Common myeloid progenitor, CD34-positive (primary cell): Measurements from ENCODE around the gene NDP.

ENCODE experiments used
- CTCF ChIA-PET: fragments of 350-600 bp; sonication (Branson Sonifier 250); formaldehyde crosslinking; loops from one replicate; lab custom pipeline; 2021; ENCODE audit warnings: antibody characterized with exemption; lab: Charles Lee
- POLR2A ChIA-PET: fragments of 350-600 bp; sonication (Branson Sonifier 250); formaldehyde crosslinking; loops from one replicate; lab custom pipeline; 2021; ENCODE audit warnings: antibody characterized with exemption; lab: Charles Lee
- DNase-seq, 3 donors: peaks; one replicate each; pipeline versions ENCODE4 v3.0.0 to v3.0.0-alpha.2; 2013
- H3K27ac ChIP-seq, 2 experiments: 1 replicate in 1 of 2; 2 replicates in 1 of 2; pipeline ENCODE4 v1.7.0; 2013; ENCODE audit warnings: inconsistent platforms in 2 of 2, low read length in 2 of 2, mild to moderate bottlenecking in 2 of 2, low read depth in 1 of 2, moderate library complexity in 1 of 2; ENCODE audit not compliant: severe bottlenecking in 2 of 2, insufficient read depth in 1 of 2, poor library complexity in 1 of 2
- H3K27me3 ChIP-seq, 5 experiments: replicated peaks in 2 of 5; 1 replicate in 3 of 5; 2 replicates in 2 of 5; pipeline versions ENCODE4 v1.6.1 to v1.7.0; 2013; ENCODE audit warnings: low read length in 4 of 5, mild to moderate bottlenecking in 2 of 5, moderate library complexity in 2 of 5, inconsistent platforms in 1 of 5; ENCODE audit not compliant: insufficient read depth in 5 of 5, control insufficient read depth in 4 of 5
- H3K36me3 ChIP-seq, 4 experiments: 1 replicate in 2 of 4; 2 replicates in 2 of 4; pipeline versions ENCODE4 v1.6.1 to v1.7.0; 2013; ENCODE audit warnings: low read length in 3 of 4, control low read depth in 1 of 4, mild to moderate bottlenecking in 1 of 4; ENCODE audit not compliant: control insufficient read depth in 4 of 4, insufficient read depth in 4 of 4
- H3K4me1 ChIP-seq, 4 experiments: 1 replicate in 3 of 4; 2 replicates in 1 of 4; pipeline versions ENCODE4 v1.6.1 to v1.7.1; 2013; ENCODE audit warnings: low read length in 3 of 4, mild to moderate bottlenecking in 3 of 4, control low read depth in 1 of 4, inconsistent platforms in 1 of 4, moderate library complexity in 1 of 4; ENCODE audit not compliant: control insufficient read depth in 4 of 4, insufficient read depth in 4 of 4; ENCODE audit errors: control extremely low read depth in 1 of 4
- H3K4me3 ChIP-seq, 7 experiments: 1 replicate in 4 of 7; 2 replicates in 3 of 7; pipeline versions ENCODE4 v1.5.1 to v1.7.0; 2013; ENCODE audit warnings: mild to moderate bottlenecking in 7 of 7, low read length in 6 of 7, moderate library complexity in 6 of 7, inconsistent platforms in 2 of 7, low read depth in 2 of 7, control low read depth in 1 of 7; ENCODE audit not compliant: insufficient read depth in 4 of 7, control insufficient read depth in 1 of 7; ENCODE audit errors: extremely low read depth in 1 of 7
- H3K9me3 ChIP-seq, 5 experiments: 1 replicate in 4 of 5; 2 replicates in 1 of 5; pipeline versions ENCODE4 v1.6.1 to v1.7.1; 2013; ENCODE audit warnings: low read length in 4 of 5, mild to moderate bottlenecking in 2 of 5, inconsistent platforms in 1 of 5, low read depth in 1 of 5, moderate library complexity in 1 of 5; ENCODE audit not compliant: control insufficient read depth in 4 of 5, insufficient read depth in 2 of 5; ENCODE audit errors: control extremely low read depth in 1 of 5
- WGBS: methylation state at CpG from one replicate; pipeline ENCODE4 v1.1.5; 2013; ENCODE audit not compliant: insufficient coverage; 5-methylcytosine and 5-hydroxymethylcytosine counted together

The NDP gene

GRCh38 chrX:43962636-43963035, 10.6 kb downstream of the NDP start:
- Histone ChIP-seq H3K4me1 (no peaks in the 10 kb centered on the region), H3K4me3 (no peak overlapping the region), H3K9me3 (no peaks in the 10 kb centered on the region), H3K36me3 (no peaks in the 10 kb centered on the region), H3K27ac (no peak overlapping the region), H3K27me3 (peaks cover 0 to 18% (median 0%) of the 10 kb centered on the region in 5 experiments)
- no peak for DNase-seq
- CTCF ChIA-PET = interaction anchor here (1.0 to 3.5 kb wide), 2 partner anchors 12 to 63 kb away, joined by 7 to 11 read pairs; no protein-coding TSS in a partner anchor
- POLR2A ChIA-PET = no interaction called here
- 86% methylated on average over 8 of the region's 9 CpGs for WGBS

GRCh38 chrX:43961699-43962098, 11.5 kb downstream of the NDP start:
- no CpG with 5 or more reads among the region's 2 CpGs for WGBS
- peak in 1 of 3 donors; percentile 22 for DNase-seq
- Histone ChIP-seq H3K9me3 (no peaks in the 10 kb centered on the region), H3K27ac (no peak overlapping the region), H3K27me3 (peaks cover 0 to 18% (median 0%) of the 10 kb centered on the region in 5 experiments), H3K4me3 (no peak overlapping the region), H3K36me3 (no peaks in the 10 kb centered on the region), H3K4me1 (no peaks in the 10 kb centered on the region)
- CTCF ChIA-PET = interaction anchor here (0.8 to 3.5 kb wide), 3 partner anchors 61 to 282 kb away, joined by 3 to 11 read pairs (median 5); no protein-coding TSS in a partner anchor
- POLR2A ChIA-PET = no interaction called here

GRCh38 chrX:43958529-43958928, 14.7 kb downstream of the NDP start:
- WGBS = no CpG with 5 or more reads among the region's 6 CpGs
- no peaks in the 10 kb centered on the region for H3K36me3 ChIP-seq
- no peaks in the 10 kb centered on the region for H3K4me1 ChIP-seq
- ChIA-PET CTCF (interaction anchor here (0.6 to 2.3 kb wide), 16 partner anchors 9 to 391 kb away, joined by 3 to 19 read pairs (median 3); no protein-coding TSS in a partner anchor), POLR2A (no interaction called here)
- H3K27me3 ChIP-seq = peaks cover 0 to 6% (median 0%) of the 10 kb centered on the region in 5 experiments
- H3K27ac ChIP-seq = no peak overlapping the region
- no peak overlapping the region for H3K4me3 ChIP-seq
- DNase-seq = peak; percentile 74 to 87 (median 82)
- H3K9me3 ChIP-seq = no peaks in the 10 kb centered on the region

GRCh38 chrX:43956034-43956433, 17.2 kb downstream of the NDP start:
- Histone ChIP-seq H3K27me3 (peaks cover 0 to 6% (median 0%) of the 10 kb centered on the region in 5 experiments), H3K4me3 (no peak overlapping the region), H3K9me3 (no peaks in the 10 kb centered on the region), H3K27ac (no peak overlapping the region), H3K4me1 (no peaks in the 10 kb centered on the region), H3K36me3 (no peaks in the 10 kb centered on the region)
- POLR2A ChIA-PET = no interaction called here
- DNase-seq = no peak
- CTCF ChIA-PET = no interaction called here

GRCh38 chrX:43953218-43953617, 20.0 kb downstream of the NDP start:
- ChIA-PET POLR2A (no interaction called here), CTCF (no interaction called here)
- no peak overlapping the region for H3K4me3 ChIP-seq
- DNase-seq = no peak
- no peak overlapping the region for H3K27ac ChIP-seq
- H3K27me3 ChIP-seq = peaks cover 0 to 14% (median 0%) of the 10 kb centered on the region in 5 experiments
- H3K4me1 ChIP-seq = peaks cover 0 to 2% (median 0%) of the 10 kb centered on the region in 4 experiments
- WGBS = 78% methylated on average over 2 of the region's 3 CpGs
- H3K36me3 ChIP-seq = no peaks in the 10 kb centered on the region
- H3K9me3 ChIP-seq = no peaks in the 10 kb centered on the region

GRCh38 chrX:43949669-43950068, 23.5 kb downstream of the NDP start:
- no peak overlapping the region for H3K27ac ChIP-seq
- ChIA-PET POLR2A (no interaction called here), CTCF (interaction anchor here (0.7 to 1.8 kb wide), 3 partner anchors 9 to 295 kb away, joined by 4 to 7 read pairs (median 6); no protein-coding TSS in a partner anchor)
- DNase-seq = peak; percentile 23 to 56 (median 50)
- no peak overlapping the region for H3K4me3 ChIP-seq
- H3K4me1 ChIP-seq = peaks cover 0 to 2% (median 0%) of the 10 kb centered on the region in 4 experiments
- H3K27me3 ChIP-seq = peaks cover 0 to 20% (median 0%) of the 10 kb centered on the region in 5 experiments
- H3K9me3 ChIP-seq = no peaks in the 10 kb centered on the region
- 4% methylated on average over 14 of the region's 15 CpGs for WGBS
- H3K36me3 ChIP-seq = no peaks in the 10 kb centered on the region

- no peak for DNase-seq
- ChIA-PET POLR2A (no interaction called here), CTCF (interaction anchor here (1.0 kb wide), 1 partner anchor 8 kb away, joined by 6 read pairs; no protein-coding TSS in a partner anchor)
- Histone ChIP-seq H3K4me3 (no peak overlapping the region), H3K27ac (no peak overlapping the region), H3K9me3 (no peaks in the 10 kb centered on the region), H3K27me3 (peaks cover 0 to 14% (median 0%) of the 10 kb centered on the region in 5 experiments), H3K36me3 (no peaks in the 10 kb centered on the region), H3K4me1 (no peaks in the 10 kb centered on the region)
- WGBS = 95% methylated on average over 2 of the region's 2 CpGs
Measured at GRCh38 chrX:43940816-43941474, 32.2 kb downstream of the NDP start.
